Heart left ventricle (tissue), 16 donors: ENCODE measurements around the gene TRMT2B. TPM values are rescaled to one million over a fixed set of nuclear protein-coding genes. Genes with fewer than 3 reads are reported as not detected.
A peak's percentile ranks its signal among the peaks of the same experiment; 100 is the strongest.

Experiments
- ATAC-seq, 4 donors: fragments of 200-7000 bp; cut with Tn5 transposase; one replicate each; pipeline ENCODE4 v1.9.1; 2020 to 2022; ENCODE audit warnings: moderate library complexity in 4 of 4, mild to moderate bottlenecking in 3 of 4, moderate number of reproducible peaks in 1 of 4
- DNase-seq, 5 donors: peaks; one replicate each; pipeline ENCODE4 v3.0.0-alpha.2; 2020
- H3K27ac ChIP-seq, 12 donors: fragments of 200-600 bp; sonication (generic) in 4 of 12; one replicate each; pipeline versions ENCODE4 v1.5.0 to v1.8.0; 2016 to 2022; ENCODE audit warnings: mild to moderate bottlenecking in 2 of 12
- H3K27me3 ChIP-seq, 9 donors: fragments of 200-600 bp; sonication (generic) in 2 of 9; one replicate each; pipeline versions ENCODE4 v1.5.1 to v1.8.0; 2016 to 2022; ENCODE audit warnings: mild to moderate bottlenecking in 3 of 9
- H3K36me3 ChIP-seq, 9 donors: fragments of 200-600 bp; sonication (generic) in 2 of 9; one replicate each; pipeline versions ENCODE4 v1.5.0 to v1.8.0; 2018 to 2022; ENCODE audit warnings: mild to moderate bottlenecking in 2 of 9
- H3K4me1 ChIP-seq, 12 donors: fragments of 200-600 bp; sonication (generic) in 4 of 12; one replicate each; pipeline versions ENCODE4 v1.5.0 to v1.8.0; 2016 to 2022; ENCODE audit warnings: mild to moderate bottlenecking in 3 of 12
- H3K4me3 ChIP-seq, 12 donors: fragments of 200-600 bp; sonication (generic) in 4 of 12; one replicate each; pipeline versions ENCODE4 v1.5.0 to v1.8.0; 2017 to 2022; ENCODE audit warnings: mild to moderate bottlenecking in 9 of 12, moderate library complexity in 4 of 12
- H3K9me3 ChIP-seq, 12 donors: fragments of 200-600 bp; sonication (generic) in 4 of 12; one replicate each; pipeline versions ENCODE4 v1.5.0 to v1.8.0; 2016 to 2022; ENCODE audit warnings: mild to moderate bottlenecking in 1 of 12
- POLR2A ChIP-seq, 2 donors: fragments of 450-650 bp; IDR thresholded peaks; one replicate each; pipeline ENCODE4 v1.6.1; 2017; ENCODE audit warnings: antibody characterized with exemption in 2 of 2, mild to moderate bottlenecking in 2 of 2, moderate library complexity in 2 of 2
- WGBS, 4 donors: extraction: QIAGEN DNeasy Blood & Tissue Kit in 2 of 4; methylation state at CpG; one replicate each; pipeline versions ENCODE4 v1.1.5 to v1.1.7; 2013 to 2018; 5-methylcytosine and 5-hydroxymethylcytosine counted together
- intact Hi-C, 10 donors: fragments of 100-400 bp; cut with DNase I; formaldehyde crosslinking; loops; one replicate each; pipeline versions ENCODE4 v1.11.1 to v1.14.2; 2022
- long read RNA-seq, 3 donors: library from polyadenylated mRNA; unstranded; transcript quantifications; one replicate each; pipeline ENCODE4 v2.0.0, GENCODE V29; 2020 to 2021
- polyA plus RNA-seq, 2 donors: library from polyadenylated mRNA; stranded (reverse); fragments of 200-250 nt; gene quantifications; one replicate each; pipeline ENCODE4 v1.2.3, GENCODE V29; 2013
- total RNA-seq, 9 donors: library from RNA; depleted of rRNA in 2 of 9; stranded (reverse); fragments of >200 nt in 2 of 9; fragmentation: NEBNext Ultra II Directional in 3 of 9; extraction: Animal tissue kit (Norgen Biotek cat#: 25700) in 3 of 9; gene quantifications; one replicate each; pipeline versions ENCODE4 v1.1.0 to v1.2.4, GENCODE V29; 2016 to 2023
- TF ChIP-seq, protein P1 (sequence below), 12 donors: fragments of 200-600 bp; sonication (generic) in 4 of 12; IDR thresholded peaks; one replicate each; pipeline versions ENCODE4 v1.5.0 to v1.8.0; 2018 to 2022; ENCODE audit warnings: antibody characterized with exemption in 12 of 12, mild to moderate bottlenecking in 5 of 12
- donor health status: ischemic (EF 13 %, LVEDD 7.1; RV severe dilation, severe dysfunction).
- donor health status: healthy with polysubstance abuse.
- donor health status: DM: no; HTN: yes; CAD: no.
- donor health status: DM: no; HTN: no; CAD: no.
- donor health status: ischemic (EF 25% LVEDD 6.9; RV normal size, moderate dysfunction).
- donor health status: ischemic (EF 25% LVEDD 5.7; RV mildly dilated, moderate dysfunction).
- donor health status: healthy.
- donor health status: DM: yes; HTN: yes; CAD: no.
- donor health status: ischemic (EF 35%, LVEDD 5.7; RV mildly dilated, moderate dysfunction).
- donor health status: nonischemic (EF 11% LVEDD 7.7; RV severe dilation, severe dysfunction).
- donor health status: DM: yes; HTN: yes; CAD: no.
- donor health status: PGD.
- donor health status: ischemic (EF 29% LVEDD 5.4; RV normal size, mild dysfunction).
- donor health status: nonischemic (EF 23%, LVEDD 6.1; RV moderate dilation, normal function).

The TRMT2B gene, protein sequence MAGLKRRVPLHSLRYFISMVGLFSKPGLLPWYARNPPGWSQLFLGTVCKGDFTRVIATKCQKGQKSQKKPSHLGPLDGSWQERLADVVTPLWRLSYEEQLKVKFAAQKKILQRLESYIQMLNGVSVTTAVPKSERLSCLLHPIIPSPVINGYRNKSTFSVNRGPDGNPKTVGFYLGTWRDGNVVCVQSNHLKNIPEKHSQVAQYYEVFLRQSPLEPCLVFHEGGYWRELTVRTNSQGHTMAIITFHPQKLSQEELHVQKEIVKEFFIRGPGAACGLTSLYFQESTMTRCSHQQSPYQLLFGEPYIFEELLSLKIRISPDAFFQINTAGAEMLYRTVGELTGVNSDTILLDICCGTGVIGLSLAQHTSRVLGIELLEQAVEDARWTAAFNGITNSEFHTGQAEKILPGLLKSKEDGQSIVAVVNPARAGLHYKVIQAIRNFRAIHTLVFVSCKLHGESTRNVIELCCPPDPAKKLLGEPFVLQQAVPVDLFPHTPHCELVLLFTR
- total RNA-seq (10 to 100 TPM; 13.5 to 21.6 (median 18.3) TPM), polyA plus RNA-seq (10 to 100 TPM; 11.9 to 14.5 TPM)
- long read RNA-seq, donor 1, partial matches to known transcripts = 3 of 12 reads
- long read RNA-seq, donor 1, other reads (novel, unspliced or antisense) = 7 of 12 reads
- long read RNA-seq, donor 2, partial matches to known transcripts = 1 of 19 reads
- long read RNA-seq, donor 2, other reads (novel, unspliced or antisense) = 18 of 19 reads
- long read RNA-seq, donor 3, partial matches to known transcripts = 0 of 8 reads
- long read RNA-seq, donor 3, other reads (novel, unspliced or antisense) = 5 of 8 reads

DNA sequence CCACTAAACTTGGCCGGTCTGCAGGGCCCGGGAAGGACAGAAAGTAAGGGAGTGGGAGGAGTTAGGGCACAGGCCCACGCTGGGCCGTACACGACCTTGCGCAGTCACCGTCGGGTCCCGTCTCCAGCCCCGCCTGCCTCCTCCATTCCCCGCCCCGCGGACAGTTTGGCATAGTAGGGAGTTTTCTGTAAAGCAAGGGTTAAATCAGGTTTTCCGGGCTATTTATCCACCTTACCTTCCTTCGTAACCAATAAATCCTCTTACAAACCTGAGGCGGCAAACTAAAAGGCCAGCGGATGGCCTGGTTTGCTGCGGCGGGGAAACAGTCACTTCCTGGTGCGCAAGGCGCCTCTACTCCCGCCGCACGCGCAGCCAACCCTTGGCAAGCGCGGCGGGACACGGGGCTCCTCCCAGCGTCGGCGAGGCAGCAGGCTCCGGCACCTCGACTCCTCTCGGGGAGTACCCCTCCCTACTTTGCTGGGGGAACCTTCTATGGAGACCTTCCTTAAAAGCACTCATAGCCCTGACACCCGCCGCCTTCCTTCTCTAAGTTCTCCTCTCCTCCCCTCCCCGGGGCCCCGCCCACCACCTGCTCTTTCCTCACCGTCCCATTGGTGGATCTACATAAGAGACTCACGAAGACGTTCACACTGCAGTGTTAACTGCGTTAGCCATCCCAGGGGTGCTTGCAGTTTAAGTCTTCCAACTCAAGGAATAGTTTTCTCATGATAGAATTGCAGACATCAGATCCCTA is at the start of gene TRMT2B:
Gene TRMT2B, minus strand, starts transcription at position 563 of the 754 bp plus-strand sequence. CDS start 9,822 bp downstream, outside the sequence.
- H3K9me3 ChIP-seq = no peaks in the 10 kb centered on the region
- no peaks in the 10 kb centered on the region for H3K36me3 ChIP-seq
- DNase-seq = peak; percentile 69 to 84 (median 82)
- H3K4me3 ChIP-seq = peak within 1 kb of the TSS; percentile 12 to 92 (median 66)
- peak within 1 kb of the TSS; percentile 65 to 91 (median 85) for H3K27ac ChIP-seq
- peaks cover 0 to 4% (median 0%) of the 10 kb centered on the region in 12 donors for H3K4me1 ChIP-seq
- intact Hi-C loops = loop anchor here in 3 of 10 donors (1.0 to 10.0 kb wide), 3 partner anchors 47 to 53 kb away; partner anchors contain the start of gene CENPI (in 2 of the 3)
- WGBS, 4 donors = 0 to 51% (median 17%) methylated on average over 43 of the region's 43 CpGs
- peak in 1 of 2 donors; percentile 12 for TF ChIP-seq POLR2A (IDR thresholded peaks at IDR 0.05)
- TF ChIP-seq, protein P1, sequence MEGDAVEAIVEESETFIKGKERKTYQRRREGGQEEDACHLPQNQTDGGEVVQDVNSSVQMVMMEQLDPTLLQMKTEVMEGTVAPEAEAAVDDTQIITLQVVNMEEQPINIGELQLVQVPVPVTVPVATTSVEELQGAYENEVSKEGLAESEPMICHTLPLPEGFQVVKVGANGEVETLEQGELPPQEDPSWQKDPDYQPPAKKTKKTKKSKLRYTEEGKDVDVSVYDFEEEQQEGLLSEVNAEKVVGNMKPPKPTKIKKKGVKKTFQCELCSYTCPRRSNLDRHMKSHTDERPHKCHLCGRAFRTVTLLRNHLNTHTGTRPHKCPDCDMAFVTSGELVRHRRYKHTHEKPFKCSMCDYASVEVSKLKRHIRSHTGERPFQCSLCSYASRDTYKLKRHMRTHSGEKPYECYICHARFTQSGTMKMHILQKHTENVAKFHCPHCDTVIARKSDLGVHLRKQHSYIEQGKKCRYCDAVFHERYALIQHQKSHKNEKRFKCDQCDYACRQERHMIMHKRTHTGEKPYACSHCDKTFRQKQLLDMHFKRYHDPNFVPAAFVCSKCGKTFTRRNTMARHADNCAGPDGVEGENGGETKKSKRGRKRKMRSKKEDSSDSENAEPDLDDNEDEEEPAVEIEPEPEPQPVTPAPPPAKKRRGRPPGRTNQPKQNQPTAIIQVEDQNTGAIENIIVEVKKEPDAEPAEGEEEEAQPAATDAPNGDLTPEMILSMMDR (IDR thresholded peaks at IDR 0.05) = no peak
- no peaks in the 10 kb centered on the region for H3K27me3 ChIP-seq
- peak; percentile 95 to 99 (median 98) for ATAC-seq

DNA sequence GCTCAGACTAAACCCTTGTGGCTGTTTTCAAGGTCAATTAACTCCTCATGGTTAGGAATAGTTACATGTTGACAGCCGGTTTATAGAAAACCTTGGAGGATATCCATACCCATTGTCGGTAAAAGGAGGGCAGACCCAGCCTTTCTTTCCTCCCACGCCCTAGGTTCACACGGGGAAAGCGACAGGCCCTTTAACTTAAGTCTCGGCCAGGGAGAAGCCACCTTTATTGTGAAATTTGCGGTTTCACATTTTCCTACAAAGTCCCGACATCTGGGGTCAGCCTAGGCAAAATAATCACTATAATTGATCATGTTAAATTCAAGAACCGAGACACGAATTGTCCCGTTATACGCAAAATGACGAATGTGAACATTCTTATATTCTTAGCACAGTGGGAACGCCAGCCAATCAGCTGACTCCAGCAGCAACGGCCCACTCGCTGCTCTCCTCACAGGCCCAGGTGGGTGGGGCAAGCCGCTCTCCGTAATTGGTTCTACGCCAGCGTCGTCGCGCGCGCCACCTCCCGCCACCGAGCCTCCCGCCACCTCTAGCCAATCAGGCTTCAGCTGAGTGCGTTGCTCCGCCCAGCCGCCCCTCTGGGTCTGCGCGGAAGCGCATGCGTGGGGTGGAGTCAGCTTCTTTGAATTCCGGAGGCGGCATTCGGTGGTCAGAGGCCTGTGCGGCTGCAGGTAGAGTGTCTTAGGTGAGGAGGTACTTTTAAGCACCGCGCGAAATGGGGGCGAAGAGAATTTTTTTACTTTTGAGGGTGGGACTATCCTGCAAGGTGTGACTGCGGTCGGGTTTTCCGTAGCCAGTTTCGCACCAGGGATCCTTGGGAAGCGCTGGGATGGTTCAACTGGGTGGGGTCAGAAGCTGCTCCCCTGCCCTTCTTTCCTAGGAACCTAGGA is 45.9 kb upstream of the TRMT2B start, which contains the start of gene CENPI:
Gene CENPI, plus strand, starts transcription at position 659 of the 908 bp plus-strand sequence. CDS start 2,867 bp downstream, outside the sequence.
- peaks cover 0 to 6% (median 0%) of the 10 kb centered on the region in 12 donors for H3K4me1 ChIP-seq
- no peaks in the 10 kb centered on the region for H3K9me3 ChIP-seq
- intact Hi-C loops = loop anchor here in 2 of 10 donors (1.0 to 2.0 kb wide), 2 partner anchors 45 to 46 kb away; partner anchors contain the start of gene TRMT2B (in 1 of the 2)
- peak in 1 of 2 donors; percentile 63 for TF ChIP-seq POLR2A (IDR thresholded peaks at IDR 0.05)
- TF ChIP-seq, protein P1 (IDR thresholded peaks at IDR 0.05) = no peak
- no peaks in the 10 kb centered on the region for H3K36me3 ChIP-seq
- H3K4me3 ChIP-seq = peak within 1 kb of the TSS in 11 of 12 donors; percentile 19 to 68 (median 52)
- DNase-seq (peak; percentile 92 to 96 (median 93)), ATAC-seq (peak; percentile 100)
- H3K27me3 ChIP-seq = peaks cover 0 to 3% (median 0%) of the 10 kb centered on the region in 9 donors
- peak within 1 kb of the TSS in 11 of 12 donors; percentile 47 to 84 (median 75) for H3K27ac ChIP-seq
- 0 to 52% (median 21%) methylated on average over 31 to 48 of the region's 48 CpGs for WGBS, 4 donors

DNA sequence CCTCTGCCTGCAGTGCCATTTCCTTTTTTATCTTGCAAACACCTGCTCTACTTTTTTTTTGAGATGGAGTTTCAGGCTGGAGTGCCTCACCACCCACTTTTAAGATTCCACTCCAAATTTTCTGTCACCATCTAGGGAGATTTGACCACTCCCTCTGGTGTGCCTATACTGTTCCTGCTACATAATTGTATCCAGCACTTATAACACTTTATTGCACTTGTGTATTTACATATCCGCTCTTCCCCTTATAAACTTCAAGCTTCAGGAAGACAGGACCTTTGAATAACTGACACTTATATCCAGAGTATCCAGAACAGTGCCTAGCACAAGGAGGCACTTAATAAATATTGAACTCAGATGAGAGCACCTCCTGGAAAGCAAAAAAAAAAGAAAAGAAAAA is 39.9 kb upstream of the TRMT2B start:
- Histone ChIP-seq H3K4me1 (no peaks in the 10 kb centered on the region), H3K27ac (no peak overlapping the region), H3K36me3 (no peaks in the 10 kb centered on the region), H3K4me3 (no peak overlapping the region), H3K27me3 (no peaks in the 10 kb centered on the region), H3K9me3 (no peaks in the 10 kb centered on the region)
- no peak for DNase-seq
- WGBS, 4 donors = 87 to 97% (median 93%) methylated on average over 1 of the region's 1 CpG
- TF ChIP-seq, protein P1 (IDR thresholded peaks at IDR 0.05) = no peak
- no peak for TF ChIP-seq POLR2A (IDR thresholded peaks at IDR 0.05)
- no peak for ATAC-seq
- intact Hi-C loops = no loop called here
